Measurements from ENCODE around the gene GRK5.

GRCh38 chr10:119361037-119361436 lies 153.7 kb downstream of the GRK5 start:
- no peak for TF ChIP-seq POLR2A (IDR thresholded peaks at IDR 0.05)
- TF ChIP-seq CTCF (IDR thresholded peaks at IDR 0.05 in 4 of 5, conservative IDR thresholded peaks at IDR 0.05 in 1 of 5), result no peak
